ENCODE data around the gene USP31. TPM values are rescaled to one million over a fixed set of nuclear protein-coding genes. Genes with fewer than 3 reads are reported as not detected.

USP31 gene
- total and polyA plus RNA-seq, 2 of the 13 experiments (the other 11 are each of a cell fraction or from before 2014, with no cell fraction given) = 22.5 to 23.3 TPM

- TF ChIP-seq SMYD3 (CRISPR knock-in tag; IDR thresholded peaks at IDR 0.05) (0 out of 2 replicates have a peak, but pooled peaks have one; percentile 17), DRAP1 (CRISPR knock-in tag; IDR thresholded peaks at IDR 0.05) (peak; percentile 71), ZNF230 (CRISPR knock-in tag; IDR thresholded peaks at IDR 0.05) (peak; percentile 78; the same call in 1 of the 2 replicates), MXI1 (IDR thresholded peaks at IDR 0.05; ENCODE audit: borderline replicate concordance, low read depth, low read length) (no peak), SMC3 (IDR thresholded peaks at IDR 0.05; ENCODE audit: low read length) (peak; percentile 46), MED1 (CRISPR knock-in tag; IDR thresholded peaks at IDR 0.05) (peak; percentile 93), BRD4 (CRISPR knock-in tag; IDR thresholded peaks at IDR 0.05) (no peak), TBX3 (IDR thresholded peaks at IDR 0.05; ENCODE audit: borderline replicate concordance) (peak; percentile 77; the same call in 1 of the 2 replicates), ZNF496 (CRISPR knock-in tag; IDR thresholded peaks at IDR 0.05; ENCODE audit: insufficient replicate concordance) (no peak), ZNF274 (CRISPR knock-in tag; IDR thresholded peaks at IDR 0.05) (no peak), ZIK1 (CRISPR knock-in tag; IDR thresholded peaks at IDR 0.05; ENCODE audit: borderline replicate concordance, low read depth) (0 out of 2 replicates have a peak, but pooled peaks have one; percentile 58), ZNF276 (CRISPR knock-in tag; IDR thresholded peaks at IDR 0.05; ENCODE audit: low read depth) (no peak), CERS6 (CRISPR knock-in tag; IDR thresholded peaks at IDR 0.05) (no peak), ZBTB43 (CRISPR knock-in tag; conservative IDR thresholded peaks at IDR 0.05) (peak; percentile 46; the same call in 1 of the 2 replicates), CBX2 (IDR thresholded peaks at IDR 0.05; ENCODE audit: low read depth, low read length) (no peak), CBX2 (CRISPR knock-in tag; IDR thresholded peaks at IDR 0.05; ENCODE audit: low read depth) (0 out of 2 replicates have a peak, but pooled peaks have one; percentile 38), FOSL1 (CRISPR knock-in tag; IDR thresholded peaks at IDR 0.05; ENCODE audit: borderline replicate concordance) (no peak), ZNF296 (CRISPR knock-in tag; conservative IDR thresholded peaks at IDR 0.05) (no peak), PHF21A (CRISPR knock-in tag; IDR thresholded peaks at IDR 0.05) (peak; percentile 87), JARID2 (CRISPR knock-in tag; IDR thresholded peaks at IDR 0.05; ENCODE audit: insufficient replicate concordance) (peak; percentile 24)
- TF ChIP-seq, protein P1, sequence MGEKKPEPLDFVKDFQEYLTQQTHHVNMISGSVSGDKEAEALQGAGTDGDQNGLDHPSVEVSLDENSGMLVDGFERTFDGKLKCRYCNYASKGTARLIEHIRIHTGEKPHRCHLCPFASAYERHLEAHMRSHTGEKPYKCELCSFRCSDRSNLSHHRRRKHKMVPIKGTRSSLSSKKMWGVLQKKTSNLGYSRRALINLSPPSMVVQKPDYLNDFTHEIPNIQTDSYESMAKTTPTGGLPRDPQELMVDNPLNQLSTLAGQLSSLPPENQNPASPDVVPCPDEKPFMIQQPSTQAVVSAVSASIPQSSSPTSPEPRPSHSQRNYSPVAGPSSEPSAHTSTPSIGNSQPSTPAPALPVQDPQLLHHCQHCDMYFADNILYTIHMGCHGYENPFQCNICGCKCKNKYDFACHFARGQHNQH (CRISPR knock-in tag; IDR thresholded peaks at IDR 0.05) = peak; percentile 86; the same call in 1 of the 2 replicates
Measured at GRCh38 chr16:23104032-23104955, 45.0 kb downstream of the USP31 start (continued).

Measured in HepG2 (cell line).